SU-DHL-6 (cell line): ENCODE results near the gene PIK3R1.

Experiments used
- EZH2phosphoT487 ChIP-seq: fragments of 200-600 bp; sonication (generic), shearing (Covaris generic); conservative IDR thresholded peaks from 2 replicates; pipeline ENCODE4 v1.6.1; 2018; ENCODE audit warnings: mild to moderate bottlenecking, antibody characterized with exemption, low read length, moderate library complexity, mixed read lengths
- TF ChIP-seq, protein P1 (sequence below): fragments of 200-600 bp; sonication (generic); IDR thresholded peaks from one replicate; pipeline ENCODE4 v1.5.1; 2017; ENCODE audit warnings: antibody characterized with exemption, mild to moderate bottlenecking, low read length, moderate library complexity; ENCODE audit not compliant: insufficient read depth, poor library complexity, severe bottlenecking

DNA sequence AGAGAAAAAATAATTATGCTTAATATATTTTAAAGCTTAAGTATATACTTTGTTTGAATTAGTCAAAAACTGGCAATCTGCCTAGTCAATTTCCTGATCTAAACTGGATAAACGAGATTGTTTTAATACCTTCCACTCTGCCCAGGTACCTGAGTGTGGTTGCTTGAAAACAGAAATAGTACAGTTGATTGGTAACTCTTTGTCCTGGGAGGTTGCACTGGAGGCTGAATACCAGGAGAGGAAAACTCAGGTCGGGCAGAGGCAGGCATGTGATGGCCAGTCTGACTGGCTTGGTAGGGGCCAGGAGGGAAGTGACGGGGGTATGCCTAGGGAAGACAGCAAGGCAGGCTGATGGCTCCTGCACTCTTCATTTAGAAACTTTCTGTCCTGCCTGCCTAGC is 80.2 kb downstream of the PIK3R1 start:
- TF ChIP-seq, protein P1, sequence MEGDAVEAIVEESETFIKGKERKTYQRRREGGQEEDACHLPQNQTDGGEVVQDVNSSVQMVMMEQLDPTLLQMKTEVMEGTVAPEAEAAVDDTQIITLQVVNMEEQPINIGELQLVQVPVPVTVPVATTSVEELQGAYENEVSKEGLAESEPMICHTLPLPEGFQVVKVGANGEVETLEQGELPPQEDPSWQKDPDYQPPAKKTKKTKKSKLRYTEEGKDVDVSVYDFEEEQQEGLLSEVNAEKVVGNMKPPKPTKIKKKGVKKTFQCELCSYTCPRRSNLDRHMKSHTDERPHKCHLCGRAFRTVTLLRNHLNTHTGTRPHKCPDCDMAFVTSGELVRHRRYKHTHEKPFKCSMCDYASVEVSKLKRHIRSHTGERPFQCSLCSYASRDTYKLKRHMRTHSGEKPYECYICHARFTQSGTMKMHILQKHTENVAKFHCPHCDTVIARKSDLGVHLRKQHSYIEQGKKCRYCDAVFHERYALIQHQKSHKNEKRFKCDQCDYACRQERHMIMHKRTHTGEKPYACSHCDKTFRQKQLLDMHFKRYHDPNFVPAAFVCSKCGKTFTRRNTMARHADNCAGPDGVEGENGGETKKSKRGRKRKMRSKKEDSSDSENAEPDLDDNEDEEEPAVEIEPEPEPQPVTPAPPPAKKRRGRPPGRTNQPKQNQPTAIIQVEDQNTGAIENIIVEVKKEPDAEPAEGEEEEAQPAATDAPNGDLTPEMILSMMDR: no peak
- TF ChIP-seq EZH2phosphoT487: no peak
